NCI-H2171 (cell line): ENCODE data around the gene CHMP2B.
A peak's percentile ranks its signal among the peaks of the same experiment; 100 is the strongest.

ENCODE experiments used
- DNase-seq: peaks from one replicate; lab custom pipeline; 2025; lab: John Stamatoyannopoulos, UW

CHMP2B gene, protein sequence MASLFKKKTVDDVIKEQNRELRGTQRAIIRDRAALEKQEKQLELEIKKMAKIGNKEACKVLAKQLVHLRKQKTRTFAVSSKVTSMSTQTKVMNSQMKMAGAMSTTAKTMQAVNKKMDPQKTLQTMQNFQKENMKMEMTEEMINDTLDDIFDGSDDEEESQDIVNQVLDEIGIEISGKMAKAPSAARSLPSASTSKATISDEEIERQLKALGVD

GRCh38 chr3:87227104-87227834, at the start of gene CHMP2B:
Gene CHMP2B (plus strand): TSS chr3:87227309. CDS start chr3:87227523, 214 bp downstream.
- peak; percentile 67 for DNase-seq

GRCh38 chr3:87179642-87180041, 47.5 kb upstream of the CHMP2B start:
- DNase-seq = no peak

DNA sequence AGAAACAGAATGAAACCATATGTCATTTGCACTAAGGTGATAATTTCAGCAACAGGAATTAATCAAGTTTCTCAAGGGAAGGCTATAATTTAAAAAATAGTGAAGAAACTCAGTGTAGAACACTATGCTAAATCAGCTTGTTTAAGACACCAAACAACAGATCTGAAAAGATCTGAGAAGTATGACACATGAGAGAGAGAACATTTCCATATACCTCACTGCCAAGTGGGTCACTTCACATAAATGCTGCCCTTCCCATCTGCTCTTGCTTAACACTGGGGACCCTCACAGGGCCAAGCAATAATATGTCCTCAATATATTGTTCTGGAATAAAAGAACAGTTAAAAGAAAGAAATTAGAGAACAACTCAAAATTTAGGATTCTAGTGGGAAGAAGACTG, 45.6 kb upstream of the CHMP2B start:
- no peak for DNase-seq

GRCh38 chr3:87182023-87182422, 45.1 kb upstream of the CHMP2B start:
- no peak for DNase-seq

GRCh38 chr3:87186608-87187159, 40.4 kb upstream of the CHMP2B start:
- DNase-seq = no peak

DNA sequence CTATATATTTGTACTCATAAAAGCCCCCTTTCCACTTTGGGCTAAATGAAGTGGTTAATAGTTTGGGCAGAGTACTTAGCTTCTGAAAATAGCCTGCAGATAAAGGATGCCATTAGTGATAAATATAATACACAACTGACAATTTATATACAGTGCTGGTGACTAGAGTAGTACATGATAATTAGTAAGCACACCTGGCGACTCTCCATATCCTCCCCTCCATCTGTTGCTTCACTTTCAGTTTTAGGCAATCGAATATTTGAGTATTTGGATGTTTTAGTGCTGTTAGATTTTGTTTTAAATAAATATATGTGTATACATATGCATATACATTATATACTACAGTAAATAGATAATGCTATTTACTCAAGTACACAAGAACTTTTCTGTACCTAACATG, 35.9 kb upstream of the CHMP2B start:
- peak; percentile 12 for DNase-seq

DNA sequence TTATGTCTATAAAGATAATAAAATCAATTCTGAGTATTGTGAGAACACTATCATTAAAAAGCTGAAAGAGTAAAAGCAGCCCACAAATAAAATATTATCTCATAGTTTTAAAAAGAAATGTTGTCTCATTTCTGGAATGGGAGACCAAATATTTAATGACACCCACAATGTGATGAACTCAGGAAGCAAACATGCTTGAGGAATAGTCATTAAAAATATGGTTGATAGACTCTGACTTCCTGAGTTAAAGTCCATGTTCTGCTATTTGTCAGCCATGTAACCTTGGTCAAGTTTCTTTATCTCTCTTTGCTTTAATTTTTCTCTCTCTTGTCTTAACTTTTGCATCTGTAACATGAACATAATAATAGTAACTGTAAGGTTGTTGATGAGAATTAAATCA, 35.5 kb upstream of the CHMP2B start:
- no peak for DNase-seq

- DNase-seq = no peak
Observed at GRCh38 chr3:87196879-87197278, 30.2 kb upstream of the CHMP2B start.

- DNase-seq = no peak
Observed at GRCh38 chr3:87197531-87197930, 29.6 kb upstream of the CHMP2B start.

DNA sequence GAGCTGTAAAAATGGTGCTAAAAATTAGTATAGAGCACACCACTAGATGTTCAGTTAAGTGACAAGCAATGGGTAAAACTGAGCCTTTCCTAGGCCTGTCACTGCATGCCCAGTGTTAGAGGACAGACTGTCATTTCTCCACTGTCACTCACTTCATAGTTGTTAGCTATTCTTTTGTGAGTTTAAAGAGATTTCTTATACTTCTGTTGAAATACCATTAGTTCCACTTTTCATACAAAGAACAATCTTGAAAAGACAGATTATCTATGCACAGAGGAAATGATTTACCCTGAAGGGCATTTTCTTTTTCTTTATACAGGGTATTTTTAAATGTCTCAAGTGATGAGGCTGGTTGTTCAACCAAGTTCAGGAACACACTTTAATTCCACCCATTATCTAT, 28.3 kb upstream of the CHMP2B start:
- DNase-seq = no peak

DNA sequence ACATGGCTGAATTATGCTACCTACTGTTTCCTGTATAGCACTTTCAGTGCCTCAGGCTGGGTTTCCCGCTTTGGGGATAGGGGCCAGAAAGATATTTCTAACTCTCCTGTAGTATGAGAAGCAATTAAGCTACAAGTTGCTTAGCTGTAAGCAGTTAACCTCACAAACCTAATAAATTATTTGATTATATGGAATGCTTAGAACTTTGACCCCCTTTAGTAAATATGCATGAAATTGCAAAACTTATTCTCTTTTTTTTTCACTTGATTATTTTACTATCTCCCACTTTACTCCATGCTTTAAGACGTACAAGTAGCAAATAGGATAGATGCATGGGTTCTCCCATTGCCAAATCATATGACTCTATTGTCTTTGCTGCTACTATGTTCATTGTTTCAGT, 27.5 kb upstream of the CHMP2B start:
- DNase-seq = no peak

DNA sequence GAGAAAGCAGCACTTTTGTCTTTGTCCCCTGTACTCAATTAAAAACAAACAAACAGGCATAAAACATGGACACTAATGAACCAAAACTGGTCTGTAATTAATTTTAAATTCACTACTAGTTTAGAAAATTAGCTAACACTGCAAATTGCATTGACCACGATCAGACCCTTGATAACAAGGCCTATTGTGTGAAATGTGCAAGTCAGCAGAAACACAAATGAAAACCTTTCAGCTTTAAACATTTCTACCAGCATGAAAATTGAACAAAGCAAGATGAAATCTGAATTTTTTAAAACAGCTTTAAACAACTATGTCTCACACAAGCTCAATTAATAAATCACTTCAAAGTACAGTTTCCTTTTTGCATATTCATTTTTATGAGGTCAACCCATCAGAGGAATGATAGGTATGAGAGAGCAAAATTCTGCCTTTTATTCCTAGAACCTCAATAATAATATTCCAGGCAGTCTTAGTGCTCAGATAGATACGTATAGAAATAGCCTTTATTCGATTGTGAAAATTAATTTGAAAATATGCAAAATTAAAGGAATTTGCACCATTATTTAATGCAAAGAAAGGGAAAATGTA, 27.0 kb upstream of the CHMP2B start:
- no peak for DNase-seq

GRCh38 chr3:87201727-87202126, 25.4 kb upstream of the CHMP2B start:
- DNase-seq = no peak

GRCh38 chr3:87203809-87204208, 23.3 kb upstream of the CHMP2B start:
- DNase-seq = no peak

GRCh38 chr3:87206070-87206469, 21.0 kb upstream of the CHMP2B start:
- DNase-seq = no peak

- no peak for DNase-seq
Observed at GRCh38 chr3:87206635-87207034, 20.5 kb upstream of the CHMP2B start.

DNA sequence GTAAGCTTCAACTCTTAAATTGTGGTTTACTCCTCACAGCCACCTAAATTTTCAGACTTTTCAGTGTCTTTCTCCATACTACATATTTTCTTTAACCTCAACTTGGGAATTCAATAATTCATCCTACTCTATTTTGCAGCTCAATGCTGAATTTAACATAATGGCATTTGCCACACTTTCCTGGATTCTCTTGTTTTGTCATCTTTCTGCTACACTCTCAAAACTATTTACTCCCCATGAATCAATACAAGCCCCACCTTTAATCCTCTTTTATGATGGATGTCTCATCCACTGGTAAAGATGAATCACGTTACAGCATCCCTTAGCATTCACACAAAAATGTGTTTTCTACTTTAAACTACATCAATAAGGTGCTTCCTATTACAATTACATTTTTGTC, 19.6 kb upstream of the CHMP2B start:
- DNase-seq = no peak

GRCh38 chr3:87209111-87209510, 18.0 kb upstream of the CHMP2B start:
- no peak for DNase-seq

- no peak for DNase-seq
Observed at GRCh38 chr3:87218560-87218959, 8.5 kb upstream of the CHMP2B start.

DNA sequence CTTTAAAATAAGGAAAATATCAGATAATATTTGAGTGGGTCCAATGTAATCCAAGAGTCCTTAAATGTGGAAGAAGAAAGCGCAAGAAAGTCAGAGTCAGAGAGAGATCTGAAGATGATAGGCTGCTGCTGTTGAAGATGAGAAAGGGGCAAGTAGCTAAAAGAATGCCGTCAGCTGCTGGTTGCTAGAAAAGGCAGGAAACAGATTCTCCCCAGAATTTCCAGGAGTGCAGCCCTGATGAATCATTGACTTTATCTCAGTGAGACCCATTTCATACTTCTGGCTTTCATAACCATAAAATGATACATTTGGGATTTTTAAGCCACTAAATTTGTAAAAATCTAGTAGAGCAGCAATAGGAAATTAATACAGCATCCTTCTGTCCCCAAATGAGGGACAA, 7.5 kb upstream of the CHMP2B start:
- DNase-seq = no peak

DNA sequence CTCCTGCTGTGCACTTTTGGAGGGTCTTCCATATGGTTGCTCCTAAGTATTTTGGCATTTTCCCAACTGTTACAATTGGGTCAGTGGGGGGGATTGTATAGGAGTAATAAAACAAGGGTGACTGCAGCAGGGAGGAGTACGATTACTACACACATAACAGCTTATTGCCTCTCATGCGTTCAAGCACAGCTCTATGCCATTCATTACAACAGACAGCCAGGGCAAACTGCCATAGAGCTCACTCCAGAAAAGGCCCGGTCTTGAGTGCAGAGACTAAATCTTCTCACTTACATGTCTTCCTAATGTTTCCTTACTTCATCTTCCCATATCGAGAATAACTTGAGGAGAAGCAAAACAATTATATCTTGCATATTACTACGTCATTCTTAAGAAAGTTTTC, 1.4 kb upstream of the CHMP2B start:
- no peak for DNase-seq

- DNase-seq = no peak
Observed at GRCh38 chr3:87227835-87228144, 681 bp downstream of the CHMP2B start.

- no peak for DNase-seq
Observed at GRCh38 chr3:87228316-87228715, 1.2 kb downstream of the CHMP2B start.
